NOMO-1 treated with dmso at 0.1 percent for 144 hours (cell line): ENCODE data around the gene TMEM200B.
"Not testable (repeated sequence)": the region's sequence is repeated elsewhere in the genome, so short reads cannot be mapped to it uniquely, and the experiment has no call there.

Experiments used
- DNase-seq: peaks from one replicate; lab custom pipeline; 2025; ENCODE audit not compliant: unreplicated experiment; lab: John Stamatoyannopoulos, UW

TMEM200B gene

DNA sequence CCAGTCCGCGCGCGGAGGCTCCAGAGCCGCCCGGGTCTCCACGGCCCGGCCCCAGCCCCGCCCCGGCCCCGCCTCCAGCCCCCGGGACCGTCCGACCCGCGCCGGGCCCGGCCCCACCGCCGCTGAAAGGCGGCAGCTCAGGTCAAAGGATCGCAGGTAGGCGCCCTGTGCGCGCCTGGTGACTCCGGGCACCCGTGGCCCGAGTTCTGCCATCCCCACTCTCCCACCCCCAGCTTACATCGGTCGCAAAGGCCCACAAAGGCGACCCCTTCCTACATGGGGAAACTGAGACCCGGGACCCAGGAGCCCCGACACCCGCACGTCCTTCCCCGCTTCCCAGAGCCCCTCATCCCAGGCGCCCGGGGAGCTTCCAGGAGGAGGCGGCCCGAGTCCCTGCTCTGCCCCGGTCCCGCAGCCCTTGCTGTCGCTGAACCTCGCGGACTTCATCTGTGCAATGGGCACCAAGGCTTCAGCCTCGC is at the start of gene TMEM200B:
Gene TMEM200B, minus strand, starts transcription at position 17 of the 479 bp plus-strand sequence. CDS start 2,075 bp downstream, outside the sequence.
- DNase-seq, result no peak

- no peak for DNase-seq
Measured at GRCh38 chr1:29172415-29172939, 48.8 kb upstream of the TMEM200B start.

DNA sequence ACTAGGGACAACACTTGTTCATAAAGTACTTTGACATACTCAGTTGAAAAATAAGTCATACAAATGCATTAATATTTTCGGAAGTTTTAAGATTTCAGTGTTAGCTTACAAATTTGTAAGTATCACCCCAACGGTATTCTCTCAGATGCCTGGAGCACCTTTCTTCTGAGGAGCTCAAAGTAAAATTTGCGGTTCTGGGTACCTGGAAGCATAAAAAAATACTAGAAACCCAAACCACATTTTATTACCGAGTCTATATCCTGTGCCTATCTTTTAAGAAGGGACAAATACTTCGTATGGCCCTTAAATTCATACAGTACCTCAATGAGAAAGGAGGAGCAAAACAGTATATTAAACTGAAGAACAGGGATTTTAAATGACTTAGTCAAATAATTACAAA is 47.8 kb upstream of the TMEM200B start:
- no peak for DNase-seq

DNA sequence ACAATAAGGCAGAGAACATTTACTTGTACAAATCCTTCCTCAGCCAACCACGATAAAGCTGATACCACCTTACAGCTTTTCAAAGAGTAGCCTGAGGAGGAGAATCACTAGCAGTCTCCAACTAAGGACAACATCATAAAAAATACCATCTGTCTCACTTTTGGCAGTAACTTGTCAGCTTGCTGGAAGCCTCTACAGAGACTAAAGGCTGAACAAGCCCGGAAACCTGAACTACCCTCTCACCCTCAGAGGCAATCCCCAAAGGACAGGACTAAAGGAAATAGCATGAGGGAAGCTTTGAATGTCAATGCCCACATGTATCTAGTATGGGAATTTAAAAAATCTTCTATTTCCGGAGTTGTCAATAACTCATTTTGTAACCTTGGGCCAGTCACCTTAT is 47.4 kb upstream of the TMEM200B start:
- no peak for DNase-seq

DNA sequence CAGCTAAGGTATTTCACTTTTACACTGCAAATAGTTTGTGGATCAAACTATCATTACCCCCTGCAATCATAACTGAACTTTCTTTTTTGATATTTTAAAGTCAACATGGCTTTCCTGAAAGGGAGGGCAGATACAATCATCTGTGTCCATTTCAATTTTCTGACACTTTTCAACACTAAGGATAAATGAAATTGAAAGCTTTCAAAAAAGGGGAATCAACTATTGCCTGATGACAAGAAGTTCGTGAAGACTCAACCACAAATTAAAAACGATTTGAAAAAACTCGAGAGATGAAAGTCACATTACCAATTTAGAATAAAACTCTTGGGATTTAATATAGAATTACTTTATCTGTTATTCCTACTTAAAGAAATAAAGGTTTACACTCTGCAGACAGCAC is 46.3 kb upstream of the TMEM200B start:
- DNase-seq, result no peak

DNA sequence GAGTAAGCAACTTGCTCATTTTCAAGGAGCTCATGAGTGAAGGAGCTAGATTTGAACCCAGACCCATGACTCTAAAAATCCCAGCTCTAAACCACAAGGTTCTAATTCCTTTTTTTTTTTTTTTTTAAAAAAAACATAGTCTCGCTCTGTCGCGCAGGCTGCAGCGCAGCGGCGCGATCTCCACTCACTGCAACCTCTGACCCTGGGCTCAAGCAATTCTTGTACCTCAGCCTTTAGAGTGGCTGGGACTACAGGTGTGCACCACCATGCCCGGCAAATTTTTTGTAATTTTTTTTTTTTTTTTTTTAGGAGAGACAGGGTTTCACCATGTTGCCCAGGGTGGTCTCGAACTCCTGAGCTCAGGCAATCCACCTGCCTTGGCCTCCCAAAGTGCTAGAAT is 44.2 kb upstream of the TMEM200B start:
- DNase-seq, result no peak

GRCh38 chr1:29166291-29166878 is 42.7 kb upstream of the TMEM200B start:
- DNase-seq, result no peak

- DNase-seq, result no peak
Measured at GRCh38 chr1:29164588-29164987, 40.9 kb upstream of the TMEM200B start.

- no peak for DNase-seq
Measured at GRCh38 chr1:29162476-29163138, 38.9 kb upstream of the TMEM200B start.

DNA sequence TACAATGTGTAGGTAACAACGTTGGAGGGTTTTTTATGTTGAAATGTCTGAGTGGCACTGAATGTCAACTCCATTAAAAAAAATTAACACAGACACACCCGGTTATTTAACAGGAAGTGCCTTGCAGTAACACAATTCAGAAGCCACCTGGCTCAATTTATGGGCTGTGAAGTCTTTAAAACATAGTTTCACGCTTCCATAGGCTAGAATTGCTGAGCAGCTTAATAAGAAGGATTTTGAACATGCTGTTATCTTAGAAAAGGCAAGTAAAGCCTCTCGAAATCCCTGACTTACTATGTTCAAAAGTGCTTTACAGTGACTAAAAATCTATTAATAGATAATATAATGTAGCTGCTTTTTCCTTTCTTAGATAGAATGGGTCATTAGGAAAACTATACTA is 38.3 kb upstream of the TMEM200B start:
- no peak for DNase-seq

DNA sequence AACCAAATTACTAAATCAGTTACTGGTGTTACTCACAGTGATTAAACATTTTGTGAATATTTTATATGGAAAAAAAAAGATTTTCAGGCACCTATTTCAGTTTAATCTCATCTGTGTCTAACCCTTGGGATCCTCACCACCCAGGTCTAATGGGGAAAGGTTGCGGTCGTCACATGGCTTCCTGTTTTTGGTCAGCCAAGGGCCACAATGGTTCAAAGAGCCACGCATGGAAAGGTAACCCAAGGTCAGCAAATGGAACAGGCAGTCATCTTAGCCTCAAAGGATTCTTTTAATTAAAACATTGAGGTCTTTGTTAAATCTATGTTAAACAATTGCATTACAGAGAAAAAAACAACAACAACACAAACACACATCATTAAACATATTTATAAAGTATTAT is 36.1 kb upstream of the TMEM200B start:
- no peak for DNase-seq

GRCh38 chr1:29157269-29157601 is 33.5 kb upstream of the TMEM200B start:
- DNase-seq, result no peak

GRCh38 chr1:29156543-29157268 is 33.0 kb upstream of the TMEM200B start:
- no peak for DNase-seq

GRCh38 chr1:29152046-29152805 is 28.5 kb upstream of the TMEM200B start:
- DNase-seq, result no peak

DNA sequence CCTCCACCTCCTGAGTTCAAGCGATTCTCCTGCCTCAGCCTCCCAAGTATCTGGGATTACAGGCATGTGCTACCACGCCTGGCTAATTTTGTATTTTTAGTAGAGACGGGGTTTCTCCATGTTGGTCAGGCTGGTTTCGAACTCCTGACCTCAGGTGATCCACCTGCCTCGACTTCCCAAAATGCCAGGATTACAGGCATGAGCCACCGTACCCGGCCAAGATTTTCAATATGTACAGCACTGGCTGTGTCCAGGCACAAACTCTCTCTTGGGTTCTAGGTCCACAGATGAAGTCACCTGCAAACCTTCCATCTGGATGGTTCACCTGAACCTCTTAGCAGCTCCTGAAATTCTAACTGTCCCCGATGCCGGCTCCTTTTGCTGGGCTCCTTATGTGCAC is 26.6 kb upstream of the TMEM200B start:
- DNase-seq, result not testable (repeated sequence)

DNA sequence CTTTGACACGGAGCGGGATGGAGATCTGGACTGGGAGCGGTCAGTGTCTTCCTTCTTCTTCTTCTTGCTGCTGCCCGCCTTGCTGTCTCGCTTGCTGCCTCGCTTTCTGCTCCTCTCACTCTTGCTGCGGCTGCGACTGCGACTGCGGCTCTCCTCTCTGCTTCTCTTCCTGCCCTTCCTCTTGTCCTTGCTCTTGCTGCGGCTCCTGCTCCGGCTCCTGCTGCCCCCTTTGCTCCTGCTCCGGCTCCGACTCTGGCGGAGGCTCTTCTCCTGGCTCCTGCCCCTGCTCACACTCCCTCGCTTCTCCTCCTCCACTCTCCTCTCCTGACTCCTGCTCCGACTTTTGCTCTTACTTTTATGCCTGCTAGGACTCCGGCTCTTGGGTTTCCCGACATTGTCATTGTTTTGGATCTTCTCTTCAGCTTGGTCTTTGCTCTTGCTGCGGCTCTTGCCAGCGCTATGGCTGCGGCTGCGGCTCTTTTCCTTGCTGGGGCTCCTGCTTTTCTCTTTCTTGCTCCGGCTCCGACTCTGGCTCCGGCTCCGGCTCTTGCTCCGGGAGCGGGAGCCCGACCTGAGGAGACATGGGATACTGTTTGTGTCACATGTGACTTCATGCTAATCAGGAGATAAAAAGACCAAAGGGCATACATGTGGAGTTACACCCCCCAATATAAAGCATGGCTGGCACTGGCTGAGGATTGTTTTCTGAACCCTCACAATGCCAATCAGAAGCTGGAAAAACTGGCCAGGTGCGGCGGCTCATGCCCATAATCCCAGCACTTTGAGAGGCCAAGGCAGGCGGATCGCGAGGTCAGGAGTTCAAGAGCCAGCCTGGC is 25.2 kb upstream of the TMEM200B start:
- DNase-seq, result no peak

DNA sequence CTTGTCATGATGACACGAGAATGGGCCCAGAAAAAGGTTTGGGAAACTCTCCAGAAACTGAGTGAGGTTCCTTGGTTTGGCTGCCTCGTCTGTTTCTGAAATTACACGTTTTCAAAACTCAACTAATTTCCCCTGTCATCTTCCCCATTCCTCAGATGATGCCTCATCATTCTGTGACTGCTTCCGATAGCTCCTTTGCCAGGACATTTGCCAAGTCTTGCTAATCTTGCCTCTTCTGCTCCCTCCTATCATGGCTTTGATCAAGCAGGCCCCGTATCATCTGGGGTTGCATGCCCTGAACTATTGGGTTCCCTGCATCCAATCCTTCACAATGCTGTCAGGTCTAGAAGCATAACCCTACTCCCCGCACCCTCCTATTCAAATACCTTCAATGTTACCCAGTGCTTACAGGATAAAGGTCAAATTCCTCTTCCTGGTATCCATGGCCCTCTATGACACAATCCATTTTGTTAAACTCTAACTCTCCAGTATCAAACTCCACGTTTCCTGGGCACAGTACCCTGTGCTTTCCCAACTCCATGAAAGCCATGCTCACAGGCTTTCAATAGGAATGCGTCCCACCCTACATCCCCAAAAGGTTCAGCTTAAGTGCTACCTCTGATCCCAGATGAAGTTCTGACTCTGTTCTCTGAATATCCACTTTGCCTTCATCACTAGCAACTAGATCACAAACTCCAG is 22.2 kb upstream of the TMEM200B start:
- no peak for DNase-seq

- no peak for DNase-seq
Measured at GRCh38 chr1:29144178-29144577, 20.5 kb upstream of the TMEM200B start.

- DNase-seq, result no peak
Measured at GRCh38 chr1:29142714-29143113, 19.0 kb upstream of the TMEM200B start.

DNA sequence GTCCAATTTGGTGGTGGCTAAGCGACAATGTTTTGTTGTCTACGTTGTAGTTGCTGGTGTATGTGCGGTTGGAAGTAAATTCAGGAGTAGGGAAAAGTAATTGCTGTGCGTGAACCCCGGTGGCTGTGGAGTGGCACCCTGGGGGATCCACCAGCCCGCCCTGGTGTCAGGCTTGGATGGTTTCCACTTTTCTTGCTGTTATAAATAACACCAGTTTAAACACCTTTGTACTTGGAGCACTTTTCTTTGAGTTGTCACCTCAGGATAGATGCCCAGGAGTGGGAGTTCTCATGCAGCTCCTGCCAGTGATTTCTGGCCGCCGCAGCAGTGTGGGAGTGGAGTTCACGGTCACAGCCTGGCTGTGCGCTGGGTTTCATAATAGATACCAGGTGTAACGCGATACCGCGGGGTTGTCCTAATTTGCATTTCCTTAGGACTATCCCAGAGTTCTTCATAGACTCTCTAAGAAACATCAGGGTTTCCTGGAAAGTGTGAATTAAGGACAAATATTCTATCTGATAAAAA is 12.8 kb upstream of the TMEM200B start:
- DNase-seq, result no peak
